Ascending aorta (tissue), 2 donors: ENCODE results near the gene DNAJC18. TPM values are rescaled to one million over a fixed set of nuclear protein-coding genes. Genes with fewer than 3 reads are reported as not detected.
A peak's percentile ranks its signal among the peaks of the same experiment; 100 is the strongest.
"Not testable (repeated sequence)": the region's sequence is repeated elsewhere in the genome, so short reads cannot be mapped to it uniquely, and the experiment has no call there.

Source experiments
- DNase-seq, 2 donors: peaks; one replicate each; pipeline ENCODE4 v3.0.0-alpha.2; 2019; ENCODE audit warnings: low spot score in 2 of 2
- H3K27ac ChIP-seq, 2 donors: fragments of 200-600 bp; sonication (generic); one replicate each; pipeline ENCODE4 v1.5.1; 2016 to 2017; ENCODE audit warnings: mild to moderate bottlenecking in 1 of 2
- H3K27me3 ChIP-seq: fragments of 200-600 bp; sonication (generic); one replicate; pipeline ENCODE4 v1.5.1; 2017
- H3K36me3 ChIP-seq, 2 donors: fragments of 200-600 bp; sonication (generic); one replicate each; pipeline ENCODE4 v1.5.1; 2016
- H3K4me1 ChIP-seq, 2 donors: fragments of 200-600 bp; sonication (generic); one replicate each; pipeline ENCODE4 v1.5.1; 2016 to 2017; ENCODE audit warnings: mild to moderate bottlenecking in 1 of 2
- H3K4me3 ChIP-seq, 2 donors: fragments of 200-600 bp; sonication (generic); one replicate each; pipeline ENCODE4 v1.5.1; 2016 to 2017; ENCODE audit warnings: mild to moderate bottlenecking in 1 of 2
- H3K9me3 ChIP-seq, 2 donors: fragments of 200-600 bp; sonication (generic); one replicate each; pipeline ENCODE4 v1.5.1; 2016
- intact Hi-C: fragments of 100-400 bp; cut with DNase I; formaldehyde crosslinking; loops from one replicate; pipeline ENCODE4 v1.15.1; 2023
- total RNA-seq: library from RNA; depleted of rRNA; stranded (reverse); fragments of >200 nt; gene quantifications from one replicate; pipeline ENCODE4 v1.1.0, GENCODE V29; 2016
- TF ChIP-seq, protein P1 (sequence below), 3 experiments: fragments of 200-600 bp in 2 of 3; fragments of 450-650 bp in 1 of 3; sonication (generic) in 2 of 3; IDR thresholded peaks; one replicate each; pipeline ENCODE4 v1.5.1; 2016 to 2019; ENCODE audit warnings: antibody characterized with exemption in 3 of 3, mild to moderate bottlenecking in 1 of 3, moderate library complexity in 1 of 3

DNAJC18 gene
- total RNA-seq, 1 donor from 2014 or later = 8.4 TPM

DNA sequence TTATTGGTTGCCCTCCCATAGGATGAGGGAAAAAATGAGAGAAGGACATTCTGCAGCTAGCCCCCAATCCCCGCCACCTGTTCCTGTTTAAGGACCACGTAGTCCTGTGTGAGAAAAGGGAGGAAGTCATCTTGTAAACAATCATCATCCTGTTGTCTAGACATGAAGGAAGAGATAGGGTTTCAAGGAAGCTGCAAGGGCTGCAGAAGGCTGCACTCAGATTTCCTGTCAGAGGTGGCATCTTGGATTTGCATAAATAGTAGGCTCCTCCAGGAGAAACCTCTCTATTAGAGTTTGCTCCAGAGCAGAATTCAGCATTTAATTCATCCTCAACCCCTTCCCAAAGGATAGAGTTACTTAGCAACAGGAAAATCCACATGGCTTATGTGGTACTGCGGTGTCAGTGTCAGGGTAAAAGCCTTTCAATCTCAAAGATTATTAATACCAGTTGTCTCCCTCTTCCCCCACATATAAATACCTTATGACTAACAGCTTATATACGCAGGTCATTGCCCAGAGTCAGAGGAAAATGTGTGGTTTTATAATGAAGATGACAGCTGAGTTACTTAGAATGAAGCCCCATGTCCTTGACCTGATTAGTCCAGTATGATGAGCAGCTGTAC, 4.6 kb upstream of the DNAJC18 start:
- no peak for DNase-seq
- intact Hi-C loops = no loop called here
- no peak overlapping the region for H3K27ac ChIP-seq
- H3K9me3 ChIP-seq = no peaks in the 10 kb centered on the region
- H3K27me3 ChIP-seq = no peaks in the 10 kb centered on the region
- no peaks in the 10 kb centered on the region for H3K36me3 ChIP-seq
- TF ChIP-seq, protein P1, sequence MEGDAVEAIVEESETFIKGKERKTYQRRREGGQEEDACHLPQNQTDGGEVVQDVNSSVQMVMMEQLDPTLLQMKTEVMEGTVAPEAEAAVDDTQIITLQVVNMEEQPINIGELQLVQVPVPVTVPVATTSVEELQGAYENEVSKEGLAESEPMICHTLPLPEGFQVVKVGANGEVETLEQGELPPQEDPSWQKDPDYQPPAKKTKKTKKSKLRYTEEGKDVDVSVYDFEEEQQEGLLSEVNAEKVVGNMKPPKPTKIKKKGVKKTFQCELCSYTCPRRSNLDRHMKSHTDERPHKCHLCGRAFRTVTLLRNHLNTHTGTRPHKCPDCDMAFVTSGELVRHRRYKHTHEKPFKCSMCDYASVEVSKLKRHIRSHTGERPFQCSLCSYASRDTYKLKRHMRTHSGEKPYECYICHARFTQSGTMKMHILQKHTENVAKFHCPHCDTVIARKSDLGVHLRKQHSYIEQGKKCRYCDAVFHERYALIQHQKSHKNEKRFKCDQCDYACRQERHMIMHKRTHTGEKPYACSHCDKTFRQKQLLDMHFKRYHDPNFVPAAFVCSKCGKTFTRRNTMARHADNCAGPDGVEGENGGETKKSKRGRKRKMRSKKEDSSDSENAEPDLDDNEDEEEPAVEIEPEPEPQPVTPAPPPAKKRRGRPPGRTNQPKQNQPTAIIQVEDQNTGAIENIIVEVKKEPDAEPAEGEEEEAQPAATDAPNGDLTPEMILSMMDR (IDR thresholded peaks at IDR 0.05) = no peak
- no peak overlapping the region for H3K4me3 ChIP-seq
- H3K4me1 ChIP-seq = peaks cover 0 to 5% of the 10 kb centered on the region in 2 donors

DNA sequence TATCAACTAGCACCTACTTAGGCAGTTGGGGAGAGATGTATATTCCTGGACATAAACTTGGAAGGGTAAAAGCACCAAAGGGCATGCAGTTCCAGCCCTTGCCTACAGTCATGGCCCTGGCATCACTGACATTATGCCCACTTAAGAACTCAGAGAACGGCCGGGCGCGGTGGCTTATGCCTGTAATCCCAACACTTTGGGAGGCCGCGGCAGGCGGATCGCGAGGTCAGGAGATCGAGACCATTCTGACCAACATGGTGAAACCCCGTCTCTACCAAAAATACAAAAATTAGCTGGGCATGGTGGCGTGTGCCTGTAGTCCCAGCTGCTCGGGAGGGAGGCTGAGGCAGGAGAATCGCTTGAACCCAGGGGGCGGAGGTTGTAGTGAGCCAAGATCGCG, 1.1 kb upstream of the DNAJC18 start:
- H3K36me3 ChIP-seq, DNase-seq, H3K9me3 ChIP-seq, H3K27me3 ChIP-seq, H3K27ac ChIP-seq, H3K4me3 ChIP-seq, intact Hi-C loops, H3K4me1 ChIP-seq: not testable (repeated sequence)

DNA sequence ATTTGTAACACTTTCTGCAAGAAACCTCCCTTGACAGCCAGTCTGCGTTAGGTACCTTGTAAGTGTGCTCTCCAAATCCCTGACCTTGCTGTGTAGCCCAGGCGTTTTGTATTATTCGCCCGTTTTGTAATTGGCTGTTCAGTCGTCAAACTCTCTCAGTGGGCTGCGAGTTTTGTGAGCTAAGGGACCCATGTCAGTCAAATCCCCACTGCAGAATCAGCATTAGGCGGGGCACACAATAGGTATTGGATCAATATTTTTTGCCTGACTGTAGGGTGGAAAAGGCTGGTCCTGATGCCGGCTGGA, 665 bp downstream of the DNAJC18 start:
- intact Hi-C loops = loop anchor here (1.0 to 5.0 kb wide), 4 partner anchors 34 to 124 kb away; partner anchors contain the start of genes SPATA24, STING1 and UBE2D2
- TF ChIP-seq, protein P1 (IDR thresholded peaks at IDR 0.05) = no peak
- Histone ChIP-seq H3K4me3 (peak overlapping the region; percentile 69 to 74), H3K9me3 (no peaks in the 10 kb centered on the region), H3K36me3 (peaks cover 0 to 10% of the 10 kb centered on the region in 2 donors), H3K4me1 (peaks cover 5 to 9% of the 10 kb centered on the region in 2 donors), H3K27me3 (no peaks in the 10 kb centered on the region), H3K27ac (peak overlapping the region; percentile 90 to 94)
- DNase-seq = no peak

DNA sequence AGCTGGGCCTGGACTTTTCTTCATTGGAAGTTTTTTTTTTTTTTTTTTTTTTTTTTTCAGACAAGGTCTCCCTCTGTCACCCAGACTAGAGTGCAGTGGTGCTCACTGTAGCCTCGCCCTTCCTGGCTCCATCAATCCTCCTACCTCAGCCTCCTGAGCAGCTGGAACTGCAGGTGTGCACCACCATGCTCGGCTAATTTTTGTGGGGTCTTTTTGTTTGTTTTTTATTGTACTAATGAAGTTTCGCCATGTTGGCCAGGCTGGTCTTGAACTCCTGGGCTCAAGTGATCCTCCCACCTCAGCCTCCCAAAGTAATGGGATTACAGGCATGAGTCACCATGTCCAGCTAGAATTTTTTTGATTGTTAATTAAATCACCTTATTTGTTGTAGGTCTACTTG, 3.6 kb downstream of the DNAJC18 start:
- Histone ChIP-seq H3K4me1 (peaks cover 5 to 9% of the 10 kb centered on the region in 2 donors), H3K36me3 (peaks cover 4 to 24% of the 10 kb centered on the region in 2 donors), H3K27me3 (no peaks in the 10 kb centered on the region), H3K4me3 (no peak overlapping the region), H3K9me3 (no peaks in the 10 kb centered on the region), H3K27ac (no peak overlapping the region)
- TF ChIP-seq, protein P1 (IDR thresholded peaks at IDR 0.05) = no peak
- DNase-seq = peak in 1 of 2 donors; percentile 51
- intact Hi-C loops = loop anchor here (5.0 kb wide), 1 partner anchor 127 kb away; the partner anchor contains the start of gene UBE2D2

DNA sequence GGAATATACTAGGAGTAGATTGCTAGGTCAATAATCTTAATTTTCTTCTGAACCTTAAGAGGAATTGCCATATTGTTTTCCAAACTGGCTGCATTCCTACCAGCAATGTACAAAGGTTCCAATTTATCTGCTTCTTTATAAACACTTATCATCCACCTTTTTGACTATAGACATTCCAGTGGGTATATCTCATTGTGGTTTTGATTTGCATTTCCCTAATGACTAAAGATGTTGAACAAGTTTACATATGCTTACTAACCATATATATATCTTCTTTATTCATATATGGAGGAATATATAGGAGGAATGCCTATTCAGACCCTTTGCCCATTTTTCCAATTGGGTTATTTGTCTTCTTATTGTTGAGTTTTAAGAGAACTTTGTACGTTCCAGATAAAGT, 7.6 kb downstream of the DNAJC18 start:
- TF ChIP-seq, protein P1 (IDR thresholded peaks at IDR 0.05) = no peak
- no peak overlapping the region for H3K4me3 ChIP-seq
- H3K36me3 ChIP-seq = peaks cover 15 to 32% of the 10 kb centered on the region in 2 donors
- DNase-seq = no peak
- H3K27me3 ChIP-seq = no peaks in the 10 kb centered on the region
- intact Hi-C loops = no loop called here
- no peak overlapping the region for H3K27ac ChIP-seq
- peaks cover 0 to 2% of the 10 kb centered on the region in 2 donors for H3K4me1 ChIP-seq
- H3K9me3 ChIP-seq = no peaks in the 10 kb centered on the region

DNA sequence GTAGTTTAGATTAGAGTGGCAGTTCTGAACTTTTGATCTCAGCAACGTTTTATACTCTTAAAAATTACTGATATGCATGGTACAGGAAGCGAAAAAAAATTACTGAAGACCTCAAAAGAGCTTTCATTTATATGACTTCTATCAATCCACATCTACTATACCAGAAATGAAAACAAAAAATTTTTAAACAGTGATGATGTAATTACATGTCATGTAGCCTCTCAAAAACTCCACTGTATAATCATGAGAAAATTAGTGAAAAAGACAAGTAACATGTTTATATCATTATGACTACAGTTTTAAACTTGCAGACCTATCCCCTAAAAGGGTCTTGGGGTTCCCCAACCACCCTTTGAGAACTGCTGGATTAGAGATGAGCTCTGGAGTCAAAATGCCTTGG, 9.3 kb downstream of the DNAJC18 start:
- no peak for DNase-seq
- Histone ChIP-seq H3K36me3 (peaks cover 30 to 43% of the 10 kb centered on the region in 2 donors), H3K4me3 (no peak overlapping the region), H3K27me3 (no peaks in the 10 kb centered on the region), H3K27ac (no peak overlapping the region), H3K4me1 (peaks cover 0 to 6% of the 10 kb centered on the region in 2 donors), H3K9me3 (no peaks in the 10 kb centered on the region)
- intact Hi-C loops = no loop called here
- TF ChIP-seq, protein P1 (IDR thresholded peaks at IDR 0.05) = no peak
